A549 (cell line): Measurements from ENCODE around the gene ATP1B4. TPM values are rescaled to one million over a fixed set of nuclear protein-coding genes. Genes with fewer than 3 reads are reported as not detected.
A peak's percentile ranks its signal among the peaks of the same experiment; 100 is the strongest.

Experiments
- ATAC-seq, 2 experiments: fragments of 200-7000 bp in 1 of 2; fragments of >200 bp in 1 of 2; cut with Nextera tagmentation in 1 of 2; cut with Tn5 transposase in 1 of 2; 3 replicates each; pipeline versions ENCODE4 v1.8.0 to v1.9.1; 2018 to 2020; ENCODE audit warnings: mild to moderate bottlenecking in 1 of 2, moderate library complexity in 1 of 2
- CTCF ChIA-PET: fragments of 300-600 bp; sonication (Branson Sonifier 250); formaldehyde crosslinking; extraction: SDS; loops from one replicate; lab custom pipeline; 2021; ENCODE audit warnings: antibody characterized with exemption, inconsistent platforms; lab: Yijun Ruan, JAX
- POLR2A ChIA-PET: fragments of 350-600 bp; formaldehyde crosslinking; extraction: SDS; loops from one replicate; lab custom pipeline; 2021; ENCODE audit warnings: antibody characterized with exemption, inconsistent platforms; lab: Yijun Ruan, JAX
- DNase-seq, 2 experiments: peaks; one replicate each; pipeline versions ENCODE4 v3.0.0 to v3.0.0-alpha.2; 2011 to 2016; ENCODE audit warnings: low read depth in 1 of 2, low spot score in 1 of 2
- FAIRE-seq: peaks from 2 replicates; lab custom pipeline; 2011; peaks lifted over from hg19 to GRCh38; lab: Jason Lieb, UNC
- H3K27ac ChIP-seq, 2 experiments: fragments of >200 bp; sonication (Bioruptor Twin); formaldehyde crosslinking; 3 replicates each; pipeline ENCODE4 v1.5.1; 2016 to 2017
- H3K4me1 ChIP-seq: fragments of >200 bp; sonication (Bioruptor Twin); formaldehyde crosslinking; 3 replicates; pipeline ENCODE4 v1.6.1; 2016
- H3K4me2 ChIP-seq: fragments of >200 bp; sonication (Bioruptor Twin); formaldehyde crosslinking; 3 replicates; pipeline ENCODE4 v1.6.1; 2016
- H3K4me3 ChIP-seq: fragments of >200 bp; sonication (Bioruptor Twin); formaldehyde crosslinking; 3 replicates; pipeline ENCODE4 v1.5.1; 2016
- H3K9me3 ChIP-seq: fragments of >200 bp; sonication (Bioruptor Twin); formaldehyde crosslinking; 3 replicates; pipeline ENCODE4 v1.6.1; 2016
- BHLHE40 ChIP-seq: IDR thresholded peaks from 2 replicates; pipeline ENCODE4 v1.6.1; 2012; ENCODE audit warnings: low read depth, low read length, inconsistent platforms
- CBX8 ChIP-seq: fragments of 200-600 bp; sonication (generic); IDR thresholded peaks from 2 replicates; pipeline ENCODE4 v1.6.1; 2016
- CHD4 ChIP-seq: fragments of 200-600 bp; sonication (generic); IDR thresholded peaks from 2 replicates; pipeline ENCODE4 v1.6.1; 2016; ENCODE audit warnings: antibody characterized with exemption, mild to moderate bottlenecking, borderline replicate concordance
- EHMT2 ChIP-seq: fragments of 200-600 bp; sonication (generic); IDR thresholded peaks from 2 replicates; pipeline ENCODE4 v1.6.1; 2016; ENCODE audit warnings: antibody characterized with exemption, low read depth, mild to moderate bottlenecking, moderate library complexity
- ESRRA ChIP-seq: fragments of 150-350 bp; IDR thresholded peaks from 2 replicates; pipeline ENCODE4 v1.6.1; 2014; ENCODE audit warnings: mild to moderate bottlenecking, low read length, borderline replicate concordance
- FOSL2 ChIP-seq, 2 experiments: fragments of 450-650 bp in 1 of 2; fragments of >200 bp in 1 of 2; sonication (Bioruptor Twin) in 1 of 2; formaldehyde crosslinking; IDR thresholded peaks; 2 replicates each; pipeline versions ENCODE4 v1.5.0 to v1.6.1; 2016 to 2020; ENCODE audit warnings: mild to moderate bottlenecking in 1 of 2, moderate library complexity in 1 of 2
- FOXS1 ChIP-seq: fragments of 250-450 bp; sonication (Bioruptor Pico); IDR thresholded peaks from 2 replicates; pipeline ENCODE4 v1.5.0; 2020; ENCODE audit warnings: mild to moderate bottlenecking, moderate library complexity
- HOXB5 ChIP-seq: fragments of 250-450 bp; sonication (Bioruptor Pico); IDR thresholded peaks from 2 replicates; pipeline ENCODE4 v1.5.0; 2020; ENCODE audit warnings: mild to moderate bottlenecking, moderate library complexity
- MYC ChIP-seq: IDR thresholded peaks from 2 replicates; pipeline ENCODE4 v1.6.1; 2012; ENCODE audit warnings: mild to moderate bottlenecking, inconsistent platforms, low read length, improper control_type of control experiment, borderline replicate concordance
- NPAS2 ChIP-seq: fragments of 250-450 bp; sonication (Bioruptor Pico); IDR thresholded peaks from 2 replicates; pipeline ENCODE4 v1.8.0; 2022; ENCODE audit warnings: mild to moderate bottlenecking, moderate library complexity, borderline replicate concordance
- SREBF2 ChIP-seq: fragments of 450-650 bp; IDR thresholded peaks from 2 replicates; pipeline ENCODE4 v1.6.1; 2014; ENCODE audit warnings: mild to moderate bottlenecking, moderate library complexity
- ZC3H11A ChIP-seq: fragments of 450-650 bp; IDR thresholded peaks from 2 replicates; pipeline ENCODE4 v1.6.1; 2014; ENCODE audit warnings: antibody characterized with exemption, mild to moderate bottlenecking
- ZNF302 ChIP-seq: fragments of 250-450 bp; sonication (Bioruptor Pico); IDR thresholded peaks from 2 replicates; pipeline ENCODE4 v1.9.0; 2021; ENCODE audit warnings: inconsistent platforms, mild to moderate bottlenecking, moderate library complexity
- WGBS: methylation state at CpG from one replicate; pipeline ENCODE4 v1.1.6; 2017; ENCODE audit errors: missing lambda C conversion rate; 5-methylcytosine and 5-hydroxymethylcytosine counted together
- polyA plus RNA-seq, 4 experiments: library from polyadenylated mRNA; depleted of rRNA in 3 of 4; stranded (reverse); fragments of >200 nt; fragmentation: RNase III in 1 of 4; extraction: RNeasy Plus Mini Kit Qiagen cat#74134 plus additional on column Dnase treatment in 1 of 4; gene quantifications; 2 replicates in 3 of 4; 3 replicates in 1 of 4; pipeline ENCODE4 v1.2.3, GENCODE V29; 2011 to 2017
- TF ChIP-seq, protein P1 (sequence below): fragments of >200 bp; sonication (Bioruptor Twin); formaldehyde crosslinking; IDR thresholded peaks from 3 replicates; pipeline ENCODE4 v1.5.1; 2016
- TF ChIP-seq, protein P2 (sequence below): IDR thresholded peaks from 2 replicates; pipeline ENCODE4 v1.6.1; 2012
- TF ChIP-seq, protein P3 (sequence below): fragments of 150-350 bp; IDR thresholded peaks from 2 replicates; pipeline ENCODE4 v1.6.1; 2014; ENCODE audit warnings: low read depth, mild to moderate bottlenecking, low read length
- TF ChIP-seq, protein P4 (sequence below): fragments of 250-450 bp; sonication (Bioruptor Pico); IDR thresholded peaks from 2 replicates; pipeline ENCODE4 v1.5.0; 2021; ENCODE audit warnings: mild to moderate bottlenecking, moderate library complexity, borderline replicate concordance
- TF ChIP-seq, protein P5 (sequence below): fragments of >200 bp; sonication (Bioruptor Twin); formaldehyde crosslinking; IDR thresholded peaks from 3 replicates; pipeline ENCODE4 v1.6.1; 2016
- TF ChIP-seq, protein P6 (sequence below): fragments of >200 bp; sonication (Bioruptor Twin); formaldehyde crosslinking; IDR thresholded peaks from 2 replicates; pipeline ENCODE4 v1.6.1; 2016

Gene ATP1B4
- polyA plus RNA-seq, 2 of the 4 experiments (the other 2 are of a cell fraction): not detected

DNA sequence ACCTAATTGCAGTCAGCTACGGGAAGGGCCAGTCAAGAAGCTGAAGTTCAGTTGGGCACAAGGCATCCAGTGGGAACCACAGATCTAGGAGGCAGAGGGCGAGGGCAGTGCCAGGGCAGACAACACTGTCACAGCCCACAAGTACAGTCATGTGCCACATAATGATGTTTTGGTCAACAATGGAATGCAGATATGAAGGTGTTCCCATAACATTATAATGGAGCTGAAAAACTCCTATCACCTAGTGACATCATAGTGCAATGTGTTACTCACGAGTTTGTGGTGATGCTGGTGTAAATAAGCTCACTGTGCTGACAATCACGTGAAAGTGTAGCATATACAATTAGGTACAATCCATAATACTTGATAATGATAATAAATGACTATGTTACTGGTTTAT, 46.1 kb upstream of the ATP1B4 start (continued):
- TF ChIP-seq, protein P1, sequence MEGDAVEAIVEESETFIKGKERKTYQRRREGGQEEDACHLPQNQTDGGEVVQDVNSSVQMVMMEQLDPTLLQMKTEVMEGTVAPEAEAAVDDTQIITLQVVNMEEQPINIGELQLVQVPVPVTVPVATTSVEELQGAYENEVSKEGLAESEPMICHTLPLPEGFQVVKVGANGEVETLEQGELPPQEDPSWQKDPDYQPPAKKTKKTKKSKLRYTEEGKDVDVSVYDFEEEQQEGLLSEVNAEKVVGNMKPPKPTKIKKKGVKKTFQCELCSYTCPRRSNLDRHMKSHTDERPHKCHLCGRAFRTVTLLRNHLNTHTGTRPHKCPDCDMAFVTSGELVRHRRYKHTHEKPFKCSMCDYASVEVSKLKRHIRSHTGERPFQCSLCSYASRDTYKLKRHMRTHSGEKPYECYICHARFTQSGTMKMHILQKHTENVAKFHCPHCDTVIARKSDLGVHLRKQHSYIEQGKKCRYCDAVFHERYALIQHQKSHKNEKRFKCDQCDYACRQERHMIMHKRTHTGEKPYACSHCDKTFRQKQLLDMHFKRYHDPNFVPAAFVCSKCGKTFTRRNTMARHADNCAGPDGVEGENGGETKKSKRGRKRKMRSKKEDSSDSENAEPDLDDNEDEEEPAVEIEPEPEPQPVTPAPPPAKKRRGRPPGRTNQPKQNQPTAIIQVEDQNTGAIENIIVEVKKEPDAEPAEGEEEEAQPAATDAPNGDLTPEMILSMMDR: no peak
- TF ChIP-seq EHMT2: no peak

DNA sequence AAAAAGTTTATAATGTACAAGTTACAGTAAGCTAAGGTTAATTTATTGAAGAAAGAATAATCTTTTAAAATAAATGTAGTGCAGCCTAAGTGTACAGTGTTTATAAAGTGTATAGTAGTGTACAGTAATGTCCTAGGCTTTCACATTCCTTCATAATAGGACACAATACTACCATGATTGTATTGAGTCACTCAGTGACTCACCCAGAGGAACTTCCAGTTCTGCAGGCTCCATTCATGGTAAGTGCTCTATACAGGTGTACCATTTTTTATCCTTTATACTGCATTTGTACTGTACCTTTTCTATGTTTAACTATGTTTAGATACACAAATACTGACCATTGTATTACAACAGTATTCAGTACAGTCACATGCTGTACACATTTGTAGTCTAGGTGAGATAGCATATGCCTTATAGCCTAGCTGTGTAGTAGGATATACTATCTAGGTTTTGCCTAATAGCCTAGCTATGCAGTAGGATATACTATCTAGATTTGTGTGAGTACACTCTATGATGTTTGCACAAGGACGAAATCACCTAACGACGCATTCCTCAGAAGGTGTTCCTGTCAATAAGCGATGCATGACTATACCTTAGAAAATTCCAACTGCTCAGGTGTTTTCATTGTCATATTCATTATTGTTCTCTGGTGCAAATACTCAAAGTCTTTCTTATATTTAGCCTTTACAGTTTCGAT, 45.2 kb upstream of the ATP1B4 start:
- TF ChIP-seq, protein P2, sequence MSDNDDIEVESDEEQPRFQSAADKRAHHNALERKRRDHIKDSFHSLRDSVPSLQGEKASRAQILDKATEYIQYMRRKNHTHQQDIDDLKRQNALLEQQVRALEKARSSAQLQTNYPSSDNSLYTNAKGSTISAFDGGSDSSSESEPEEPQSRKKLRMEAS: no peak
- TF ChIP-seq NPAS2 (CRISPR knock-in tag): no peak
- TF ChIP-seq CBX8: 0 out of 2 replicates have a peak, but pooled peaks have one; percentile 43
- no peak for TF ChIP-seq ESRRA
- TF ChIP-seq FOSL2 (IDR thresholded peaks at IDR 0.05): no peak
- TF ChIP-seq FOSL2 (CRISPR knock-in tag; IDR thresholded peaks at IDR 0.05): peak; percentile 7; the same call in 1 of the 2 replicates
- TF ChIP-seq BHLHE40: no peak
- no peak overlapping the region for H3K4me3 ChIP-seq
- under 1% methylated on average over 5 of the region's 5 CpGs for WGBS
- DNase-seq: no peak
- no peaks in the 10 kb centered on the region for H3K9me3 ChIP-seq
- POLR2A ChIA-PET: no interaction called here
- no peak overlapping the region for H3K4me2 ChIP-seq
- H3K27ac ChIP-seq: no peak overlapping the region
- ATAC-seq: peak; percentile 58 to 65; a peak in 2 of 6 replicates
- no peaks in the 10 kb centered on the region for H3K4me1 ChIP-seq
- peak; percentile 98 for FAIRE-seq
- CTCF ChIA-PET: no interaction called here

DNA sequence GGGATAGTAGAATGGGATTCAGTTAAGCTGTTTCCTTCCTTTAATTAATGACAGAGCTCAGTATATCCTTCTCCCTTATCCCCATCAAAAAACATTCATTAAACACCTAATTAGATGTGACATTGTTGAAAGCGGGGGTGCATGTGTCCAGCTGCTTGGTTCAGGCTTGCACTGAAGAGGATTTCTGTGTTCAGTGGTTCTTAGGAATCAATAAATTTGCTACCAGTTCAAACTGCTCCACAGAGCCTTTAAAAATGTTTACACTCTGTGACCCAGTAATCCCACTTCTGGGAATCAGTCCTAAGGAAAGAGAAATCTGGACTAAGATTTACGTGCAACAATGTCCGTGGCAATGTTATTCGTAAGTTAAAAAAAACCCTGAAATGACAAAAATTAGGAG, 43.5 kb upstream of the ATP1B4 start:
- POLR2A ChIA-PET: no interaction called here
- Histone ChIP-seq H3K27ac (no peak overlapping the region), H3K9me3 (no peaks in the 10 kb centered on the region), H3K4me3 (no peak overlapping the region), H3K4me1 (no peaks in the 10 kb centered on the region), H3K4me2 (no peak overlapping the region)
- CTCF ChIA-PET: interaction anchor here (1.2 to 1.7 kb wide), 4 partner anchors 9 to 62 kb away, joined by 3 to 5 read pairs (median 3); no protein-coding TSS in a partner anchor
- FAIRE-seq: no peak
- ATAC-seq: no peak
- TF ChIP-seq FOXS1 (no peak), SREBF2 (no peak), HOXB5 (CRISPR knock-in tag) (no peak), MYC (no peak), EHMT2 (no peak)
- TF ChIP-seq, protein P3, sequence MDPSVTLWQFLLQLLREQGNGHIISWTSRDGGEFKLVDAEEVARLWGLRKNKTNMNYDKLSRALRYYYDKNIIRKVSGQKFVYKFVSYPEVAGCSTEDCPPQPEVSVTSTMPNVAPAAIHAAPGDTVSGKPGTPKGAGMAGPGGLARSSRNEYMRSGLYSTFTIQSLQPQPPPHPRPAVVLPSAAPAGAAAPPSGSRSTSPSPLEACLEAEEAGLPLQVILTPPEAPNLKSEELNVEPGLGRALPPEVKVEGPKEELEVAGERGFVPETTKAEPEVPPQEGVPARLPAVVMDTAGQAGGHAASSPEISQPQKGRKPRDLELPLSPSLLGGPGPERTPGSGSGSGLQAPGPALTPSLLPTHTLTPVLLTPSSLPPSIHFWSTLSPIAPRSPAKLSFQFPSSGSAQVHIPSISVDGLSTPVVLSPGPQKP: no peak
- 17% methylated on average over 4 of the region's 4 CpGs for WGBS
- no peak for DNase-seq

DNA sequence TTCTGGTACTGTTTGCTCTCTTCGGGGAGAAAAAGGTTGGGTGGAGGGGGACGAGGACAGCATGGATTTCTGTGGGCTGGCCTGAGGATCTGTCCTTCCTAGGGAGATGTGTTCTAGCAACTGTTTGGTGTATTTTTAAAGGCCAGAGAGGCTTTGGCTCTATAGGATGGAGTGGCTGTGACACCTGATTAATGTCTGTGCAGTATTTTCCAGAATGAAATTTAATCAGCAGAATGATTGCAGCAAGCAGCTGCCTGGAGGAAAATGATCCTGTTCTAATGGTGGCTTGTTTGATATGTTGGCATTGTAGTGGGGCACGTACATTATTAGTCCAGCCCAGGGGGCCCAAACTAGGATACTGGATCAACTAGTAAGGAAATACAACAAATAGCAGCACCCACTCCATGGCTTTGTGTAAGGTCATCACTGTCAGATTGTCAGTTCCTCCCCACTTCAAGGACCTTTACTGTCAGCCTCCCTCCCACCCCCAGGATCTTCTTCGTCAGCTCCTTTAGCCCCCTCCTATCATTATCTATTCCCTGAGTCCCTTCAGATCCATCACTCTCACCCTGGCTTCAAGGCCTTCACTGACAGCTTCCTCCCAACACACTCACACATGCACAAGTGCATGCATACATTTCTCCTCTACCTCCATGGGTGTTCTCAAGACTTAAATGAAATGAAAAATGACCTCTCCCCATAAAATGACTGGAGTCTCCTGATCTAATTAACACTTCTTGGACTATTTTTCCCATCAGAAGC, 40.2 kb upstream of the ATP1B4 start:
- H3K27ac ChIP-seq: no peak overlapping the region
- 8% methylated on average over 4 of the region's 4 CpGs for WGBS
- ChIA-PET POLR2A (no interaction called here), CTCF (no interaction called here)
- DNase-seq: no peak
- no peaks in the 10 kb centered on the region for H3K4me1 ChIP-seq
- H3K4me3 ChIP-seq: no peak overlapping the region
- H3K4me2 ChIP-seq: no peak overlapping the region
- no peak for ATAC-seq
- FAIRE-seq: no peak
- no peaks in the 10 kb centered on the region for H3K9me3 ChIP-seq
- TF ChIP-seq ZNF302 (no peak), NPAS2 (CRISPR knock-in tag) (no peak), CHD4 (no peak), ZC3H11A (no peak), SREBF2 (no peak)
- TF ChIP-seq, protein P4, sequence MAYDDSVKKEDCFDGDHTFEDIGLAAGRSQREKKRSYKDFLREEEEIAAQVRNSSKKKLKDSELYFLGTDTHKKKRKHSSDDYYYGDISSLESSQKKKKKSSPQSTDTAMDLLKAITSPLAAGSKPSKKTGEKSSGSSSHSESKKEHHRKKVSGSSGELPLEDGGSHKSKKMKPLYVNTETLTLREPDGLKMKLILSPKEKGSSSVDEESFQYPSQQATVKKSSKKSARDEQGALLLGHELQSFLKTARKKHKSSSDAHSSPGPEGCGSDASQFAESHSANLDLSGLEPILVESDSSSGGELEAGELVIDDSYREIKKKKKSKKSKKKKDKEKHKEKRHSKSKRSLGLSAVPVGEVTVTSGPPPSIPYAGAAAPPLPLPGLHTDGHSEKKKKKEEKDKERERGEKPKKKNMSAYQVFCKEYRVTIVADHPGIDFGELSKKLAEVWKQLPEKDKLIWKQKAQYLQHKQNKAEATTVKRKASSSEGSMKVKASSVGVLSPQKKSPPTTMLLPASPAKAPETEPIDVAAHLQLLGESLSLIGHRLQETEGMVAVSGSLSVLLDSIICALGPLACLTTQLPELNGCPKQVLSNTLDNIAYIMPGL (CRISPR knock-in tag): no peak
- TF ChIP-seq, protein P5, sequence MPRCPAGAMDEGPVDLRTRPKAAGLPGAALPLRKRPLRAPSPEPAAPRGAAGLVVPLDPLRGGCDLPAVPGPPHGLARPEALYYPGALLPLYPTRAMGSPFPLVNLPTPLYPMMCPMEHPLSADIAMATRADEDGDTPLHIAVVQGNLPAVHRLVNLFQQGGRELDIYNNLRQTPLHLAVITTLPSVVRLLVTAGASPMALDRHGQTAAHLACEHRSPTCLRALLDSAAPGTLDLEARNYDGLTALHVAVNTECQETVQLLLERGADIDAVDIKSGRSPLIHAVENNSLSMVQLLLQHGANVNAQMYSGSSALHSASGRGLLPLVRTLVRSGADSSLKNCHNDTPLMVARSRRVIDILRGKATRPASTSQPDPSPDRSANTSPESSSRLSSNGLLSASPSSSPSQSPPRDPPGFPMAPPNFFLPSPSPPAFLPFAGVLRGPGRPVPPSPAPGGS: no peak
- TF ChIP-seq, protein P1: no peak
- TF ChIP-seq, protein P6, sequence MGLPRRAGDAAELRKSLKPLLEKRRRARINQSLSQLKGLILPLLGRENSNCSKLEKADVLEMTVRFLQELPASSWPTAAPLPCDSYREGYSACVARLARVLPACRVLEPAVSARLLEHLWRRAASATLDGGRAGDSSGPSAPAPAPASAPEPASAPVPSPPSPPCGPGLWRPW: no peak
